Measurements from ENCODE around the gene WBP1.

The WBP1 gene

GRCh38 chr2:74471332-74472065, 13.3 kb downstream of the WBP1 start:
- no peak for TF ChIP-seq CREB1 (IDR thresholded peaks at IDR 0.05; ENCODE audit: low read depth)
- TF ChIP-seq EGR1 (IDR thresholded peaks at IDR 0.05) = no peak
- TF ChIP-seq TEAD4 (IDR thresholded peaks at IDR 0.05) = no peak
- no peak for TF ChIP-seq TAF1 (IDR thresholded peaks at IDR 0.05; ENCODE audit: low read depth)
- TF ChIP-seq CEBPB (IDR thresholded peaks at IDR 0.05) = no peak
- no peak for TF ChIP-seq TCF12 (IDR thresholded peaks at IDR 0.05; ENCODE audit: low read depth)
- no peak for TF ChIP-seq USF1 (IDR thresholded peaks at IDR 0.05)
- no peak for TF ChIP-seq EP300 (IDR thresholded peaks at IDR 0.05; ENCODE audit: borderline replicate concordance)
- no peak for TF ChIP-seq ZBTB7A (IDR thresholded peaks at IDR 0.05; ENCODE audit: low read depth)
- TF ChIP-seq MAX (IDR thresholded peaks at IDR 0.05) = no peak
- TF ChIP-seq YY1 (IDR thresholded peaks at IDR 0.05; ENCODE audit: low read depth) = no peak
- TF ChIP-seq REST (IDR thresholded peaks at IDR 0.05; ENCODE audit: low read depth) = no peak
- TF ChIP-seq FOXM1 (IDR thresholded peaks at IDR 0.05; ENCODE audit: borderline replicate concordance, low read depth) = no peak
- TF ChIP-seq NFIC (IDR thresholded peaks at IDR 0.05) = no peak
- no peak for TF ChIP-seq RAD21 (IDR thresholded peaks at IDR 0.05; ENCODE audit: low read depth)

DNA sequence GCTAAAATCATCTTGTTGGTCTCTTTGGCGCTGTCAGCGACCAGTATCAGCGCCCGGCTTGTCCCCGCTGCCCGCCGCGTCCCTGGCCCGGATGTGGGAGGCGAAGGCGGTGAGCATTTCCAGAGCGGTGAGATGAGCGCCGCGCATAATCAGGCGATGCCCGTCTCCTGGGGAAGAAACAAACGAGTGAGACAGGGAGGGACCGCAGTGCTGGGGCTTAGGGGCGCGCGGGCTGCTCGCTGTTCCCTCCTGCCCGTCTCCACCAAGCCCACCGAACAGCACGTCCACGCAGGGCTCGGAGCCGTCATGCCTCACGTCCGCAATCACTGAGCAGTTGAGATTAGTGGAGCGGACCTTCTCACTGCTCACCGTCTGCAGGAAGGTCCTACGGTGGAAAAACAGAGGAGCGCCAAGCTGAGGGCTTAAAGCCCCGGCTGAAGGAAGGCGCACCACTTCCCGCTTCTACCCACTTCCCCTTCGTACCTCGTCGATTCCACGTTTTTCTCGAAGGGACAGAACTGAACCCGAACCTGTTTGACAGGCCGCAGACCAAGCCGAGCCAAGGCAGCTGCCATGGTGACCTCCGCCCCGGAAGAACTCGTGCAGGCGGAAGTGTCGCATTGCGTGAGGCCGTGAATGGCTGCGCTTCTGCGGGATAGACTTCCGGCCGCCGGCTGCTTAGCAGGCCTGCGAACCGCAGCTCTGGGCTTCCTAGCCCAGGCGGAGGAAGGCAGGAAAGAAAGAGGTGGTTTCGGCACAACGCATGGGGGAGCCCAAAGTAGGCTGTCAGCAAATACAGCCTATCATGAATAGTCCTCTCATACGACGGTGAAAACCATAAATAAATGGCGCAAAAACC, 14.1 kb downstream of the WBP1 start, which contains the start of gene MRPL53:
TSS of gene MRPL53 (minus strand) at position 595 of the 859 bp plus-strand sequence. CDS start at position 575, 20 bp downstream.
- no peak; the same call in 1 of the 2 replicates for TF ChIP-seq USF1 (IDR thresholded peaks at IDR 0.05)
- TF ChIP-seq YY1 (IDR thresholded peaks at IDR 0.05; ENCODE audit: low read depth) = peak; percentile 97
- TF ChIP-seq TAF1 (IDR thresholded peaks at IDR 0.05; ENCODE audit: low read depth) = peak; percentile 86
- TF ChIP-seq RAD21 (IDR thresholded peaks at IDR 0.05; ENCODE audit: low read depth) = no peak
- TF ChIP-seq TEAD4 (IDR thresholded peaks at IDR 0.05) = peak; percentile 54
- TF ChIP-seq NFIC (IDR thresholded peaks at IDR 0.05) = peak; percentile 53
- peak; percentile 44; the same call in 1 of the 2 replicates for TF ChIP-seq EP300 (IDR thresholded peaks at IDR 0.05; ENCODE audit: borderline replicate concordance)
- TF ChIP-seq CEBPB (IDR thresholded peaks at IDR 0.05) = peak; percentile 24; the same call in 1 of the 2 replicates
- TF ChIP-seq TCF12 (IDR thresholded peaks at IDR 0.05; ENCODE audit: low read depth) = peak; percentile 78
- no peak for TF ChIP-seq ZBTB7A (IDR thresholded peaks at IDR 0.05; ENCODE audit: low read depth)
- peak; percentile 81 for TF ChIP-seq CREB1 (IDR thresholded peaks at IDR 0.05; ENCODE audit: low read depth)
- no peak; the same call in 1 of the 2 replicates for TF ChIP-seq FOXM1 (IDR thresholded peaks at IDR 0.05; ENCODE audit: borderline replicate concordance, low read depth)
- TF ChIP-seq MAX (IDR thresholded peaks at IDR 0.05) = peak; percentile 91
- TF ChIP-seq EGR1 (IDR thresholded peaks at IDR 0.05) = peak; percentile 61
- no peak for TF ChIP-seq REST (IDR thresholded peaks at IDR 0.05; ENCODE audit: low read depth)

DNA sequence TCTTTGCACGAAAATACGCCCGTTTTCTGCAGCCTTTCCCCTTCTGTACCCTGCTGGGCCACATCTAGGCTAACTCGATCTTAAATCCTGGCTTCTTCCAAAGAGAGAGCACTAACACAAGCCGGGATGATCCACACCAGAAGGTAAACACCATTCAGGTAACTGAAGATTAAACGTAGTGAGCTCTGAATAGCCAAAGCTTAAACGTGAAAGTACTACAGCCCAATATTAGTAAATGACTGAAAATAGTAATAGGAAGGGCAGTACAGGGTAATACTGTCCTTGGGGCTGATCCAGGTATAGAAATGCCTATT, 14.7 kb downstream of the WBP1 start:
- no peak for TF ChIP-seq NFIC (IDR thresholded peaks at IDR 0.05)
- no peak for TF ChIP-seq CEBPB (IDR thresholded peaks at IDR 0.05)
- TF ChIP-seq USF1 (IDR thresholded peaks at IDR 0.05) = no peak

DNA sequence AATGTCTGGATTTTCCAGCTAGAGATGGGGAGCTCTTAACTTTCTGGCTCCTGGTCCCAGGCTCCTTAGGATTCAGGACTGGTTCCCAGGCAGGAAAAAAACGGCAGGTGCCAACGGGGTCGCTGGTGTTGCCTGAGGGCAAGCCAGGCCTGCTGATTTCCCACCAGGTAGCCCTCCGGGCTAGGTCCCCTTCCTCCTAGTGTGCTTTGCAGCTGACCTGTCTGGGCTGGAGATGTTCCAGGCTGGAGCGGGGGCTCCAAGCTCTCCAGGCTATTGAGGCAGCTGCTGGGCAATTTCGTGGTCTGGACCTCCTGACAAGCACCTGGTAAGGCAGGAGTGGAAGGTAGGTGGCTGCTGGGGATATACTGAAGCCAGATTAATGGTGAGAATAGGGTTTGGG, 16.2 kb downstream of the WBP1 start:
- no peak for TF ChIP-seq CREB1 (IDR thresholded peaks at IDR 0.05; ENCODE audit: low read depth)
- no peak for TF ChIP-seq USF1 (IDR thresholded peaks at IDR 0.05)
- no peak for TF ChIP-seq REST (IDR thresholded peaks at IDR 0.05; ENCODE audit: low read depth)
- no peak for TF ChIP-seq NFIC (IDR thresholded peaks at IDR 0.05)
- no peak for TF ChIP-seq ZBTB7A (IDR thresholded peaks at IDR 0.05; ENCODE audit: low read depth)
- TF ChIP-seq TCF12 (IDR thresholded peaks at IDR 0.05; ENCODE audit: low read depth) = no peak
